ENCODE measurements around the gene THRB.

THRB gene

GRCh38 chr3:24374801-24375200 lies 119.8 kb downstream of the THRB start:
- DNase-seq = no peak

GRCh38 chr3:24373198-24373959 lies 121.3 kb downstream of the THRB start:
- no peak for DNase-seq

- no peak for DNase-seq
Observed at GRCh38 chr3:24372559-24373197, 122.0 kb downstream of the THRB start.

GRCh38 chr3:24370352-24371090 lies 124.1 kb downstream of the THRB start:
- DNase-seq = no peak

- peak; percentile 8 to 68 (median 36) for DNase-seq
Observed at GRCh38 chr3:24368605-24369004, 126.0 kb downstream of the THRB start.

GRCh38 chr3:24367664-24368264 lies 126.9 kb downstream of the THRB start:
- no peak for DNase-seq

- no peak for DNase-seq
Observed at GRCh38 chr3:24367216-24367615, 127.4 kb downstream of the THRB start.

GRCh38 chr3:24365168-24365567 lies 129.5 kb downstream of the THRB start:
- DNase-seq = peak; percentile 25 to 45 (median 44)

GRCh38 chr3:24364359-24364758 lies 130.3 kb downstream of the THRB start:
- DNase-seq = no peak

- peak in 1 of 3 donors; percentile 15 for DNase-seq
Observed at GRCh38 chr3:24363242-24363641, 131.4 kb downstream of the THRB start.

GRCh38 chr3:24361623-24362022 lies 133.0 kb downstream of the THRB start:
- DNase-seq = no peak

- no peak for DNase-seq
Observed at GRCh38 chr3:24360957-24361356, 133.7 kb downstream of the THRB start.

GRCh38 chr3:24359645-24360462 lies 134.8 kb downstream of the THRB start:
- DNase-seq = peak in 1 of 3 donors; percentile 11

GRCh38 chr3:24359102-24359501 lies 135.5 kb downstream of the THRB start:
- no peak for DNase-seq

- DNase-seq = no peak
Observed at GRCh38 chr3:24357635-24358034, 137.0 kb downstream of the THRB start.

GRCh38 chr3:24355806-24356205 lies 138.8 kb downstream of the THRB start:
- no peak for DNase-seq

GRCh38 chr3:24354230-24354629 lies 140.4 kb downstream of the THRB start:
- DNase-seq = no peak

- no peak for DNase-seq
Observed at GRCh38 chr3:24352893-24353553, 141.6 kb downstream of the THRB start.

GRCh38 chr3:24351779-24352469 lies 142.7 kb downstream of the THRB start:
- no peak for DNase-seq

- no peak for DNase-seq
Observed at GRCh38 chr3:24349367-24350019, 145.2 kb downstream of the THRB start.

GRCh38 chr3:24348348-24348747 lies 146.3 kb downstream of the THRB start:
- no peak for DNase-seq
